RWPE1 (cell line): ENCODE measurements around the gene DNMT3A.

Experiments used
- CTCF ChIA-PET: fragments of 350-600 bp; sonication (Branson Sonifier 250); formaldehyde crosslinking; extraction: SDS; loops from one replicate; lab custom pipeline; 2021; lab: Yijun Ruan, JAX
- POLR2A ChIA-PET: fragments of 400-600 bp; formaldehyde crosslinking; extraction: SDS; loops from one replicate; lab custom pipeline; 2020; ENCODE audit warnings: antibody characterized with exemption; ENCODE audit not compliant: low non-redundant PET; lab: Yijun Ruan, JAX
- DNase-seq: peaks from one replicate; pipeline ENCODE4 v3.0.0; 2012; ENCODE audit warnings: low spot score
- H3K27ac ChIP-seq: fragments of 450-650 bp; 2 replicates; pipeline ENCODE4 v1.5.1; 2017
- TF ChIP-seq, protein P1 (sequence below): fragments of 450-650 bp; conservative IDR thresholded peaks from 2 replicates; pipeline ENCODE4 v1.5.1; 2017; ENCODE audit warnings: low read depth, mild to moderate bottlenecking

DNMT3A gene

DNA sequence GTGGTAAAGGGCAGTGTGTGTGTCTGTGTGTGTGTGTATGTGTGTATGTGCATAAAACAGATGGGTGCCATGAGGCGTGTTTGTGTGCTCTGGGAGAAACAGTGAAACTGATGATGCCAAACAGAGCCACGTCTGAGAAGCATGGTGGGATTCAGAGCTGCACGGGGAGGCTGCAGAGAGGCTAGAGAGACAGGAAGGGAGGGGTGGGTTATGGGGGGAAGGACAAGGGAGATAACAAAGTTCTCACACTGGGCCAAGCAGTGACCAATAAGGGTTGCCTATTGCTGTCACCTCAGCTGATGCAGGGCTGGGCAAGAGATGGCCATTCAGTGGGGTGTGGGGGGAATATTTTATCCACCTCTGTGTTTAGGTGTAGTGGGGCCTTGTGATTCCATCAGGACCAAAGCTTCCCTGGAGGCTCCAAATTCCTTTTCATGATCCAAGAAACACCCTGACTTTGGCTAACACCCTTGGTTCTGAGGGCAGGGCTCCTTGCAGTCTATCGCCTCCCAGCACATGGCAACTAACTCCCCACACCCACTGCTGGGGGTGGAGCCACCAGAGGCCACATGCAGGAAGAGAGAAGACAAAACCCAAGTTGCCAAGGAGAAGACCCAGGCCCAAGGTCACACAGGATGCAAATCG is 119.1 kb downstream of the DNMT3A start:
- POLR2A ChIA-PET = no interaction called here

DNA sequence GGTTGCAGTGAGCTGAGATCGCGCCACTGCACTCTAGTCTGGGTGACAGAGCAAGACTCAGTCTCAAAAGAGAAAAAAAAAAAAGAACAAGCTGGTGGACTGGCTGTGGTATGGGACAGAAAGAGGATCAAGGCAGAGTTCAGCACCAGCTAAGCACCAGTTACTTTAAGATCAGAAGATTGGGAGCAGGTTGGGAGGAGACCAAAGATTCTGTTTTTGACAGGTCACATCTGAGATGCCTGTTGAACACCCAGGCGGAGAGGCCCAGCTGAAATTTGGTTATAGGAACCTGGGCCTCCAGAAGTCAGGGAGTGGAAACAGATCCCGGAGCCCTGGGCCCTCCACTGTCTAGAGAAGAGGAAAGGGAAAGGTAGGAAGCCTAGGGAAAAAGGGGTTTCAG is 120.1 kb downstream of the DNMT3A start:
- H3K27ac ChIP-seq = no peak overlapping the region
- ChIA-PET POLR2A (interaction anchor here (0.9 kb wide), 1 partner anchor 14 kb away, joined by 3 read pairs; no protein-coding TSS in a partner anchor), CTCF (interaction anchor here (0.6 to 0.7 kb wide), 3 partner anchors 55 to 511 kb away, joined by 3 to 4 read pairs (median 3); no protein-coding TSS in a partner anchor)
- TF ChIP-seq, protein P1, sequence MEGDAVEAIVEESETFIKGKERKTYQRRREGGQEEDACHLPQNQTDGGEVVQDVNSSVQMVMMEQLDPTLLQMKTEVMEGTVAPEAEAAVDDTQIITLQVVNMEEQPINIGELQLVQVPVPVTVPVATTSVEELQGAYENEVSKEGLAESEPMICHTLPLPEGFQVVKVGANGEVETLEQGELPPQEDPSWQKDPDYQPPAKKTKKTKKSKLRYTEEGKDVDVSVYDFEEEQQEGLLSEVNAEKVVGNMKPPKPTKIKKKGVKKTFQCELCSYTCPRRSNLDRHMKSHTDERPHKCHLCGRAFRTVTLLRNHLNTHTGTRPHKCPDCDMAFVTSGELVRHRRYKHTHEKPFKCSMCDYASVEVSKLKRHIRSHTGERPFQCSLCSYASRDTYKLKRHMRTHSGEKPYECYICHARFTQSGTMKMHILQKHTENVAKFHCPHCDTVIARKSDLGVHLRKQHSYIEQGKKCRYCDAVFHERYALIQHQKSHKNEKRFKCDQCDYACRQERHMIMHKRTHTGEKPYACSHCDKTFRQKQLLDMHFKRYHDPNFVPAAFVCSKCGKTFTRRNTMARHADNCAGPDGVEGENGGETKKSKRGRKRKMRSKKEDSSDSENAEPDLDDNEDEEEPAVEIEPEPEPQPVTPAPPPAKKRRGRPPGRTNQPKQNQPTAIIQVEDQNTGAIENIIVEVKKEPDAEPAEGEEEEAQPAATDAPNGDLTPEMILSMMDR = no peak
- no peak for DNase-seq

More for the DNA sequence above, 119.1 kb downstream of the DNMT3A start:
- TF ChIP-seq, protein P1 = no peak
- CTCF ChIA-PET = interaction anchor here (0.7 kb wide), 1 partner anchor 56 kb away, joined by 3 read pairs; no protein-coding TSS in a partner anchor
- no peak overlapping the region for H3K27ac ChIP-seq
- no peak for DNase-seq

DNA sequence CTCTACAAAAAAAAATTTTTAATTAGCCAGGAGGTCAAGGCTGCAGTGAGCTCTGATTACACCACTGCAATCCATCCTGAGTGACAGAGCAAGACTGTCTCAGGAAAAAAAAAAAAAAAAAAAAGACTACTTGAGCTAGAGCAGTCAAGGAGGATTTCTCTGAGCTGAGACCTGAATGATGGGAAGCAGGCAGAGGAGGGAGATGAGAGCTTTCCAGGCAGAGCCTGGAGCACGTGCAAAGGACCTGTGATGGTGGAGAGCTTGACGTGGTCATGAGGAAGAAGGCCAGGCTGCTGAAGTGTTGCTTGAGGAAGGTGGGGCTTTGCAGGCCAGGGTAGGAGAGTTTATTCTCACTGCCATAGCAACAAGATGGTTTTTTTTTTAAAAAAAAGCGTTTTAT is 121.4 kb downstream of the DNMT3A start:
- ChIA-PET POLR2A (no interaction called here), CTCF (interaction anchor here (0.6 kb wide), 1 partner anchor 61 kb away, joined by 5 read pairs; no protein-coding TSS in a partner anchor)
- DNase-seq = no peak
- no peak overlapping the region for H3K27ac ChIP-seq
- TF ChIP-seq, protein P1 = no peak

DNA sequence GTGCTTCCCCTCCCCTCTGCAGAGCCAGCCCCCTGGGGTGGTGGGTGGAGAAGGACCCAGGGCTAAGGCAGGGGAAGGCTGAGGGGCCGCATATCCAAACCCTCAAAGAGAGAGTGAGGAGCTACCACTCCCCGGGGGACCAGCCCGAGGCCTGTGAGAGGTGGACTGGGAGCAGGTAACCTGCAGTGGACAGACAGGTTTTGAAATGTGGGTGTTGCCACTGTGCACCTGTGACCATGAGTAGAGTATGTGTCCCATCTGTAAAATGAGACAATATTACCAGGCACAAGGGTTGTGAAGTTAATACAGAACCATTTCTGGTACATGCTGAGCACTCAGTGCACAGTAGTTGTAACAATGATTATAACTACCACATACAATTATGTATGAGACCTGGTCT is 122.1 kb downstream of the DNMT3A start:
- CTCF ChIA-PET = interaction anchor here (0.5 kb wide), 2 partner anchors 1266 to 1612 kb away, joined by 3 read pairs; no protein-coding TSS in a partner anchor
- no peak for DNase-seq
- TF ChIP-seq, protein P1 = no peak
- H3K27ac ChIP-seq = no peak overlapping the region
- POLR2A ChIA-PET = no interaction called here

DNA sequence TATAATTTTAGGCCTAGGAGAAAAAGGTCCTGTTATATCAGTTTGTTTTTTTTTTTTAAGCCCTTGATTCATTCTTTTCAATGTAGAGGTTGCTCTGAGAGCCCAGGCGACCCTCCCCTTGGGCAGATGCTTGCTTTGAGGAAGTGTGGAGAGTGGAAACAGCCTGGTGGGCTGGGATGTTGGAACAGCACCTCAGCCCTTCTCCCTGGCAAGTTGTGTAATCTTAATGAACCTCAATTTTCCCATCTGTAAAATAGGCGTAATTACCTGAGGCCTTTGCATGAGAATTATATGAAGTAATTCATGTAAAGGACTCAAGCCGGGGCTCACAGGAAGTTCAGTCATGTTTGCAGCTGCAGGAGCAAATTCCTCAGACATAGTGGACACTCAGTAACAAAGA is 123.6 kb downstream of the DNMT3A start:
- H3K27ac ChIP-seq = no peak overlapping the region
- no peak for DNase-seq
- ChIA-PET POLR2A (no interaction called here), CTCF (no interaction called here)
- TF ChIP-seq, protein P1 = no peak

DNA sequence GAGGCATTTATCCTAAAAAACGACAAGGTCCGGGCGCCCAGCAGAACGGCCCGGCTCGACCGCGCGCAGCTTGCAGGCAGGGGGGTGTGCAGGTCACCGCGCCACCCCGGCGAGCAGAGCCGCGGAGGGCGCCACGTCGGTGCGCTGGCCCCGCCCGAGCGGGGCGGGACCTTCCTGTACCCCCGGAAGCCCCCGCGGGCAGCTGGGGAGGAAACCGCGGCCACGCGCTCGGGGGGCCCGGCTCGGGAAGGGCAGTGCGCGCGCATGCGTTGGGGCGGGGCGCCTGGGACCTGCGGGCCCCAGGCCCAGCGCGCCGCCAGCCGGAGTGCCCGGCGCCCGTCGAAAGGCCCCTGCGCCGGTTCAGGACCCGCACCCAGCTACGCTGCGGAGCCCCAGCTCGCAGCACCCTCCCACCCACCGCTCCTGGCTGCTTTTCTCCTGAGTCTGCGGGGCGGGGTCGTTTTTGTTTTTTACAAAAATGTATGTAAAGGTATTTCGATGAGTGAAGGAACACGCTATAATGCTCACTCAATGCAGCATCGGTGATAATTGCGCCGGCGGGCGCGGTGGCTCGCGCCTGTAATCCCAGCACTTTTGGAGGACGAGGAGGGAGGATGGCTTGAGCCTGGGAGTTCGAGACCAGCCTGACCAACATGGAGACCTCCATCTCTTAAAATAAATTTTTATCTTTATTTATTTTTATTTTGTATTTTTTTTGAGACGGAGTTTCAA is 125.6 kb downstream of the DNMT3A start:
- POLR2A ChIA-PET = no interaction called here
- TF ChIP-seq, protein P1 = no peak
- CTCF ChIA-PET = interaction anchor here (0.6 to 0.7 kb wide), 2 partner anchors 36 to 545 kb away, joined by 3 read pairs; no protein-coding TSS in a partner anchor
- H3K27ac ChIP-seq = no peak overlapping the region
- no peak for DNase-seq
